H1 (cell line): ENCODE data around the gene NFAM1. TPM values are rescaled to one million over a fixed set of nuclear protein-coding genes. Genes with fewer than 3 reads are reported as not detected.

ENCODE experiments used
- CTCF ChIA-PET: fragments of 300-600 bp; sonication (Branson Sonifier 250); formaldehyde crosslinking; loops from one replicate; lab custom pipeline; 2021; ENCODE audit not compliant: partially characterized antibody; lab: Charles Lee
- POLR2A ChIA-PET: fragments of 300-600 bp; sonication (Branson Sonifier 250); formaldehyde crosslinking; loops from one replicate; lab custom pipeline; 2021; ENCODE audit warnings: inconsistent platforms; ENCODE audit not compliant: partially characterized antibody; lab: Charles Lee
- DNase-seq, 2 experiments: peaks; one replicate each; pipeline versions ENCODE4 v3.0.0 to v3.0.0-alpha.2; 2010 to 2022; ENCODE audit warnings: low spot score in 2 of 2, low read depth in 1 of 2, mixed read lengths in 1 of 2
- FAIRE-seq: peaks from 2 replicates; lab custom pipeline; 2011; peaks lifted over from hg19 to GRCh38; lab: Jason Lieb, UNC
- H2AFZ ChIP-seq: 2 replicates; pipeline ENCODE4 v1.8.1; 2012; ENCODE audit warnings: low read length, inconsistent platforms
- H2AK5ac ChIP-seq: 2 replicates; pipeline ENCODE4 v1.6.1; 2013; ENCODE audit warnings: low read depth, low read length
- H2BK120ac ChIP-seq: replicated peaks from 2 replicates; pipeline ENCODE3; 2013; ENCODE audit warnings: low read depth, low read length, inconsistent platforms
- H2BK12ac ChIP-seq: 2 replicates; pipeline ENCODE4 v1.6.1; 2013; ENCODE audit warnings: low read depth, low read length
- H2BK15ac ChIP-seq: 2 replicates; pipeline ENCODE4 v1.6.1; 2013; ENCODE audit warnings: low read length
- H2BK20ac ChIP-seq: 2 replicates; pipeline ENCODE4 v1.6.1; 2013; ENCODE audit warnings: low read length
- H2BK5ac ChIP-seq: 2 replicates; pipeline ENCODE4 v1.6.1; 2013; ENCODE audit warnings: low read depth, low read length
- H3K14ac ChIP-seq: 2 replicates; pipeline ENCODE4 v1.6.1; 2013; ENCODE audit warnings: inconsistent platforms; ENCODE audit not compliant: insufficient read length
- H3K18ac ChIP-seq: 2 replicates; pipeline ENCODE4 v1.6.1; 2013; ENCODE audit warnings: low read length; ENCODE audit errors: extremely low read depth
- H3K23ac ChIP-seq: 2 replicates; pipeline ENCODE4 v1.6.1; 2013; ENCODE audit warnings: inconsistent platforms; ENCODE audit not compliant: insufficient read length
- H3K23me2 ChIP-seq: 2 replicates; pipeline ENCODE4 v1.6.1; 2013; ENCODE audit warnings: low read depth, low read length
- H3K27ac ChIP-seq: 2 replicates; pipeline ENCODE4 v1.6.1; 2011; ENCODE audit warnings: low read depth, low read length, inconsistent platforms
- H3K27me3 ChIP-seq, 4 experiments: replicated peaks in 1 of 4; 1 replicate in 1 of 4; 2 replicates in 3 of 4; pipeline versions ENCODE4 v1.6.1 to v1.8.1; 2011 to 2013; ENCODE audit warnings: low read length in 3 of 4, mild to moderate bottlenecking in 3 of 4, inconsistent platforms in 2 of 4, mixed read lengths in 2 of 4, moderate library complexity in 1 of 4; ENCODE audit not compliant: control insufficient read depth in 3 of 4, insufficient read depth in 3 of 4; ENCODE audit errors: extremely low read depth in 1 of 4
- H3K36me3 ChIP-seq, 4 experiments: 2 replicates each; pipeline versions ENCODE4 v1.6.1 to v1.8.1; 2011 to 2013; ENCODE audit warnings: mild to moderate bottlenecking in 4 of 4, low read length in 3 of 4, moderate library complexity in 2 of 4, control low read depth in 1 of 4, inconsistent platforms in 1 of 4; ENCODE audit not compliant: insufficient read depth in 4 of 4, control insufficient read depth in 2 of 4
- H3K4ac ChIP-seq: replicated peaks from 2 replicates; pipeline ENCODE3; 2013; ENCODE audit warnings: low read length, low read depth, mixed read lengths, inconsistent platforms; ENCODE audit not compliant: insufficient read length
- H3K4me1 ChIP-seq, 4 experiments: replicated peaks in 1 of 4; 1 replicate in 1 of 4; 2 replicates in 3 of 4; pipeline versions ENCODE4 v1.6.1 to v1.8.1; 2011 to 2013; ENCODE audit warnings: low read length in 3 of 4, inconsistent platforms in 2 of 4, mixed read lengths in 1 of 4; ENCODE audit not compliant: insufficient read depth in 4 of 4, control insufficient read depth in 3 of 4
- H3K4me2 ChIP-seq, 2 experiments: 2 replicates each; pipeline versions ENCODE4 v1.6.1 to v1.8.1; 2011 to 2013; ENCODE audit warnings: low read depth in 2 of 2, low read length in 2 of 2, control low read depth in 1 of 2, inconsistent platforms in 1 of 2, mild to moderate bottlenecking in 1 of 2; ENCODE audit not compliant: insufficient read depth in 1 of 2
- H3K4me3 ChIP-seq, 4 experiments: fragments of 200-600, 300-600 bp in 1 of 4; sonication (generic), shearing (Covaris generic), sonication (Bioruptor Twin) in 1 of 4; 2 replicates each; pipeline versions ENCODE4 v1.5.1 to v1.8.1; 2011 to 2016; ENCODE audit warnings: low read length in 4 of 4, low read depth in 3 of 4, control low read depth in 2 of 4, inconsistent platforms in 2 of 4, mild to moderate bottlenecking in 2 of 4, mixed read lengths in 1 of 4, moderate library complexity in 1 of 4; ENCODE audit not compliant: insufficient read depth in 2 of 4; ENCODE audit errors: extremely low read depth in 1 of 4
- H3K56ac ChIP-seq: replicated peaks from 2 replicates; pipeline ENCODE3; 2013; ENCODE audit warnings: low read depth, mild to moderate bottlenecking, mixed read lengths, low read length, inconsistent platforms; ENCODE audit not compliant: insufficient read length
- H3K79me1 ChIP-seq: 2 replicates; pipeline ENCODE4 v1.6.1; 2013; ENCODE audit warnings: low read depth, low read length, control low read depth
- H3K79me2 ChIP-seq, 2 experiments: 2 replicates each; pipeline versions ENCODE4 v1.6.1 to v1.8.1; 2012 to 2013; ENCODE audit warnings: low read length in 2 of 2, mild to moderate bottlenecking in 2 of 2, inconsistent platforms in 1 of 2; ENCODE audit not compliant: insufficient read depth in 2 of 2, control insufficient read depth in 1 of 2
- H3K9ac ChIP-seq, 4 experiments: replicated peaks in 1 of 4; 1 replicate in 1 of 4; 2 replicates in 3 of 4; pipeline versions ENCODE4 v1.6.1 to v1.8.1; 2011 to 2013; ENCODE audit warnings: low read depth in 3 of 4, low read length in 3 of 4, control low read depth in 2 of 4, mild to moderate bottlenecking in 2 of 4, moderate library complexity in 2 of 4, inconsistent platforms in 1 of 4; ENCODE audit errors: extremely low read depth in 1 of 4
- H3K9me3 ChIP-seq, 2 experiments: 2 replicates each; pipeline versions ENCODE4 v1.6.1 to v1.8.1; 2012 to 2013; ENCODE audit warnings: mild to moderate bottlenecking in 2 of 2, moderate library complexity in 2 of 2, control low read depth in 1 of 2, inconsistent platforms in 1 of 2, low read depth in 1 of 2, low read length in 1 of 2, mixed read lengths in 1 of 2; ENCODE audit not compliant: insufficient read depth in 2 of 2
- H4K20me1 ChIP-seq, 2 experiments: replicated peaks in 1 of 2; 2 replicates each; pipeline versions ENCODE3 to v1.8.1; 2011 to 2013; ENCODE audit warnings: inconsistent platforms in 2 of 2, low read length in 2 of 2, mild to moderate bottlenecking in 1 of 2; ENCODE audit not compliant: insufficient read depth in 2 of 2, control insufficient read depth in 1 of 2
- H4K5ac ChIP-seq: 2 replicates; pipeline ENCODE4 v1.6.1; 2013; ENCODE audit warnings: low read length, low read depth, mixed read lengths, inconsistent platforms; ENCODE audit not compliant: insufficient read length
- H4K8ac ChIP-seq: 2 replicates; pipeline ENCODE4 v1.8.0; 2013; ENCODE audit warnings: mild to moderate bottlenecking, moderate library complexity, low read length, inconsistent platforms; ENCODE audit not compliant: insufficient read depth; ENCODE audit errors: extremely low read depth
- H4K91ac ChIP-seq: replicated peaks from 2 replicates; pipeline ENCODE3; 2013; ENCODE audit warnings: low read length, mixed read lengths, inconsistent platforms; ENCODE audit not compliant: insufficient read length
- ASH2L ChIP-seq: fragments of 200-600, 300-600 bp; sonication (generic); IDR thresholded peaks from one replicate; pipeline ENCODE4 v1.7.1; 2017; ENCODE audit warnings: low read length
- BCL11A ChIP-seq, 2 experiments: IDR thresholded peaks; one replicate each; pipeline ENCODE4 v1.6.1; 2011; ENCODE audit warnings: low read depth in 2 of 2, low read length in 2 of 2, mild to moderate bottlenecking in 2 of 2
- CTBP2 ChIP-seq: IDR thresholded peaks from 2 replicates; pipeline ENCODE4 v1.7.0; 2011; ENCODE audit warnings: borderline replicate concordance, mild to moderate bottlenecking, moderate library complexity, mixed read lengths, low read length; ENCODE audit not compliant: insufficient read depth, insufficient read length
- EGR1 ChIP-seq: IDR thresholded peaks from 2 replicates; pipeline ENCODE4 v1.6.1; 2011; ENCODE audit warnings: low read depth, low read length, borderline replicate concordance
- PHF8 ChIP-seq: fragments of 200-600 bp; sonication (generic); conservative IDR thresholded peaks from 2 replicates; pipeline ENCODE4 v1.7.1; 2012; ENCODE audit warnings: low read depth, mild to moderate bottlenecking, inconsistent platforms, low read length, moderate library complexity
- RAD21 ChIP-seq, 2 experiments: IDR thresholded peaks in 1 of 2; conservative IDR thresholded peaks in 1 of 2; 2 replicates each; pipeline ENCODE4 v1.6.1; 2011; ENCODE audit warnings: low read depth in 2 of 2, low read length in 2 of 2, improper control_type of control experiment in 1 of 2, inconsistent platforms in 1 of 2, mild to moderate bottlenecking in 1 of 2, moderate library complexity in 1 of 2
- SAP30 ChIP-seq: fragments of 300-600 bp; sonication (generic); IDR thresholded peaks from 2 replicates; pipeline ENCODE4 v1.7.1; 2012; ENCODE audit warnings: low read length, moderate library complexity, mild to moderate bottlenecking, inconsistent platforms; ENCODE audit not compliant: insufficient read depth, insufficient replicate concordance
- USF2 ChIP-seq: IDR thresholded peaks from 2 replicates; pipeline ENCODE4 v1.6.1; 2011; ENCODE audit warnings: low read length, improper control_type of control experiment
- whole genome bisulfite sequencing, 2 experiments: shearing (Covaris generic) in 1 of 2; methylation state at CpG; one replicate each; pipeline versions ENCODE4 v1.1.6 to v1.1.7; 2013 to 2015; ENCODE audit warnings: low lambda C conversion rate in 2 of 2, mixed read lengths in 2 of 2, inconsistent platforms in 1 of 2, low coverage in 1 of 2, missing lambda C conversion rate in 1 of 2; ENCODE audit not compliant: insufficient replicate concordance in 2 of 2, insufficient coverage in 1 of 2, insufficient read length in 1 of 2; ENCODE audit errors: extremely low coverage in 1 of 2, missing lambda C conversion rate in 1 of 2; 5-methylcytosine and 5-hydroxymethylcytosine counted together
- polyA plus RNA-seq, 7 experiments: library from polyadenylated mRNA; depleted of rRNA in 3 of 7; stranded (reverse) in 5 of 7; unstranded in 2 of 7; fragments of >200 nt in 5 of 7; fragments of 200-250 nt in 2 of 7; gene quantifications; 1 replicate in 5 of 7; 2 replicates in 1 of 7; 4 replicates in 1 of 7; pipeline versions ENCODE4 v1.2.1 to v1.2.3, GENCODE V29; 2011 to 2013; ENCODE audit warnings: missing spikeins in 2 of 7, mixed read lengths in 2 of 7
- total RNA-seq: library from RNA; stranded (reverse); fragmentation: NEBNext Ultra II Directional; extraction: Animal tissue kit (Norgen Biotek cat#: 25700); gene quantifications from 2 replicates; pipeline ENCODE4 v1.2.1, GENCODE V29; 2021

NFAM1 gene
- total and polyA plus RNA-seq, 2 of the 8 experiments (the other 6 are each of a cell fraction or from before 2014, with no cell fraction given): 0.62 to 0.73 TPM

DNA sequence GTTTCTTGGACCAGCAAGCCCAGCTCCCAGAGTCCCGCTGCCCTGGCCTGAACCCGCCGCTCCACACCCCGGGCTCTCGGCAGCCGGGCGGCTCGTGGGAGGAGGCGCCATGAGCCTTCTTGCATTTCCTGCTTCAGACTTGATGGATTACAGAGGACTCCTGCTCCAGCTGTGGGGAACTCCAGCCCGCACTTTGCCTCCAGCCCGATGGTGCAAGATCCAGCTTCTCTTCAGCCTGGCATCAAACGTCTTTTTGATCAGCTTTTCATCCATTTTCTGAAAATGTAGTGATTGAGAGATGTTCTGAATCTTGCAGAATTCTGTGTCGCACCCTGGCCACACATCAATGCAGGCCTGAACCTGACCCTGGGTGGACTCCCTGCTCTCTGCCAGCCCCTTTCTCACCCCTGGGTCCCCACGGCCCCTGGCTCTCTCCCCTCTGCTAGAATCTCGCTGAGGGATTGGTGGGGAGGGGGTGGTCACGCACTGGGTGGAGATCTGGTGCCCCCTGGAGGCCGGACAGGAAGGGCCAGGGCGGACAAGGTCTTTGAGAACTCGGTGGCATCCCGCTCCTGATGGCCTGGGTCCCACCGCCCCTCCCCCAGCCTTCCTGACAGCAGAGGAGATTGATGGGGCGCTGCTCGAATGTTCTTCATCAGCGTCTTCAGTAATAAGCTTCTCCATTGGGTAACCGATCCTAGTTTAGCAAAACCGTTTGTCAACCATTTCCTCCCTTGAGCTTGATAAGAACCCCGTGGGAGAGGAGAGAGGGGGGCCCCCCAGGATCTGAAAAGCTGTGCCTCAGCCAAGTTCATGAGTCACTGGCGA lies 12.1 kb upstream of the NFAM1 start:
- ChIA-PET POLR2A (interaction anchor here (1.3 to 1.6 kb wide), 6 partner anchors 8 to 519 kb away, joined by 3 to 5 read pairs (median 3); no protein-coding TSS in a partner anchor), CTCF (interaction anchor here (0.6 to 4.7 kb wide), 84 partner anchors 9 to 475 kb away, joined by 3 to 48 read pairs (median 5); partner anchors contain the start of genes NDUFA6, NFAM1 and SEPTIN3)
- Histone ChIP-seq H2AK5ac (no peak overlapping the region), H3K4ac (peak overlapping the region; percentile 71), H3K79me2 (no peaks in the 10 kb centered on the region), H3K18ac (peak overlapping the region; percentile 80), H3K4me1 (peaks cover 9 to 34% (median 19%) of the 10 kb centered on the region in 4 experiments), H4K5ac (peak overlapping the region; percentile 63), H3K9ac (no peak overlapping the region), H2BK5ac (peak overlapping the region; percentile 78; the same call in 1 of the 2 replicates), H2BK20ac (peak overlapping the region; percentile 51), H2BK15ac (peak overlapping the region; percentile 48), H3K27ac (no peak overlapping the region), H4K91ac (peak overlapping the region; percentile 69), H3K36me3 (no peaks in the 10 kb centered on the region), H3K56ac (no peak overlapping the region), H2AFZ (peak overlapping the region; percentile 74), H4K20me1 (no peaks in the 10 kb centered on the region), H2BK120ac (peak overlapping the region; percentile 16), H3K4me2 (peak overlapping the region; percentile 57 to 72), H3K23ac (no peak overlapping the region), H3K4me3 (peak overlapping the region; percentile 26 to 54 (median 38); a peak in 6 of 8 replicates), H4K8ac (peak overlapping the region; percentile 79; the same call in 1 of the 2 replicates), H3K14ac (no peak overlapping the region), H2BK12ac (0 out of 2 replicates have a peak overlapping the region, but pooled peaks have one; percentile 40), H3K79me1 (no peaks in the 10 kb centered on the region; the same call in 1 of the 2 replicates), H3K9me3 (no peaks in the 10 kb centered on the region), H3K27me3 (peaks cover 0 to 2% (median 0%) of the 10 kb centered on the region in 4 experiments; a peak in 2 of 7 replicates), H3K23me2 (0 out of 2 replicates have a peak, but pooled peaks cover 1% of the 10 kb centered on the region)
- 11% methylated on average over 26 of the region's 28 CpGs; no CpG with 5 or more reads in 1 of the 2 experiments for WGBS, 2 experiments
- FAIRE-seq (peak; percentile 87), DNase-seq (peak in 1 of 2 experiments; percentile 97)
- TF ChIP-seq RAD21 (IDR thresholded peaks at IDR 0.05 in 1 of 2, conservative IDR thresholded peaks at IDR 0.05 in 1 of 2; ENCODE audit: low read depth in 2 of 2, low read length in 2 of 2) (peak; percentile 92 to 94), PHF8 (no peak), BCL11A (IDR thresholded peaks at IDR 0.05; ENCODE audit: low read depth in 2 of 2, low read length in 2 of 2) (no peak), EGR1 (peak; percentile 72), ASH2L (peak; percentile 71), SAP30 (no peak), USF2 (no peak), CTBP2 (peak; percentile 89)
